Parathyroid adenoma (tissue), 2 donors: Measurements from ENCODE around the gene HPCAL1.
"Not testable (repeated sequence)": the region's sequence is repeated elsewhere in the genome, so short reads cannot be mapped to it uniquely, and the experiment has no call there.

Source experiments
- H2AFZ ChIP-seq: fragments of 300-600 bp; sonication (generic); one replicate; pipeline ENCODE4 v1.7.0; 2017; ENCODE audit warnings: antibody characterized with exemption, mild to moderate bottlenecking
- H3K27ac ChIP-seq: fragments of 300-600 bp; sonication (generic); one replicate; pipeline ENCODE4 v1.7.0; 2017
- H3K27me3 ChIP-seq: fragments of 300-600 bp; sonication (generic); one replicate; pipeline ENCODE4 v1.7.0; 2017; ENCODE audit warnings: low read length; ENCODE audit not compliant: control insufficient read depth, insufficient read depth
- H3K36me3 ChIP-seq: fragments of 300-600 bp; sonication (generic); one replicate; pipeline ENCODE4 v1.7.0; 2017; ENCODE audit warnings: low read length; ENCODE audit not compliant: control insufficient read depth, insufficient read depth
- H3K4me1 ChIP-seq: fragments of 300-600 bp; sonication (generic); one replicate; pipeline ENCODE4 v1.7.0; 2017; ENCODE audit warnings: control low read depth
- H3K4me2 ChIP-seq: fragments of 300-600 bp; sonication (generic); one replicate; pipeline ENCODE4 v1.7.0; 2017; ENCODE audit warnings: low read length
- H3K4me3 ChIP-seq: fragments of 300-600 bp; sonication (generic); one replicate; pipeline ENCODE4 v1.7.0; 2017; ENCODE audit warnings: low read depth, low read length
- H3K79me2 ChIP-seq: fragments of 300-600 bp; sonication (generic); one replicate; pipeline ENCODE4 v1.7.0; 2017; ENCODE audit warnings: control low read depth
- H3K9ac ChIP-seq: fragments of 300-600 bp; sonication (generic); one replicate; pipeline ENCODE4 v1.7.0; 2017; ENCODE audit warnings: mild to moderate bottlenecking
- H3K9me3 ChIP-seq: fragments of 300-600 bp; sonication (generic); one replicate; pipeline ENCODE4 v1.7.0; 2017; ENCODE audit warnings: low read length; ENCODE audit not compliant: control insufficient read depth
- CTCF ChIP-seq: fragments of 300-600 bp; sonication (generic); IDR thresholded peaks from one replicate; pipeline ENCODE4 v1.7.0; 2017; ENCODE audit warnings: antibody characterized with exemption, mild to moderate bottlenecking
- donor health status: primary hyperparathyroidism.

The HPCAL1 gene

DNA sequence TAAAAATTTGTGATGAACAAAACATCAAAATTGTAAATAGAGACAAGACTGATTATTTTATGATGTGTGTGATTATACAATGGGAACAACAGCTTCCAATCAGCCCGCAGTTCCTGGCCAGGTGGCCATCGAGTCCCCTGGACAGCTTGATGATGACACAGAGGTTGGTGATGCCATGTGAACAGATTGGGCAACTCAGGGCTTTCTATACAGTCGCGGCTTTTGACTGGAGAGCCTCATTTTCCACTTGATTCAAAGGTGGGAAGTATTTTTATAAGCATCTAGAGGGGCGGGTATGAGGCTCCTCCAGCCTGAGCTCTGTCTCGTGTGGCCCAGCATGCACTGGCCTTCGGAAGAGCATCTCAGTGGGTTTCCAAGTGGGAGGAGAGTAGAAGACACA is 14.9 kb upstream of the HPCAL1 start:
- Histone ChIP-seq H3K27me3 (no peaks in the 10 kb centered on the region), H3K9me3 (no peaks in the 10 kb centered on the region), H3K79me2 (no peaks in the 10 kb centered on the region), H3K27ac (no peak overlapping the region), H3K9ac (no peak overlapping the region), H3K36me3 (no peaks in the 10 kb centered on the region), H3K4me1 (no peaks in the 10 kb centered on the region), H3K4me3 (no peak overlapping the region), H2AFZ (no peak overlapping the region), H3K4me2 (no peak overlapping the region)
- TF ChIP-seq CTCF, result no peak

GRCh38 chr2:10288606-10289005 is 14.1 kb upstream of the HPCAL1 start:
- no peaks in the 10 kb centered on the region for H3K36me3 ChIP-seq
- H3K4me3 ChIP-seq, result no peak overlapping the region

DNA sequence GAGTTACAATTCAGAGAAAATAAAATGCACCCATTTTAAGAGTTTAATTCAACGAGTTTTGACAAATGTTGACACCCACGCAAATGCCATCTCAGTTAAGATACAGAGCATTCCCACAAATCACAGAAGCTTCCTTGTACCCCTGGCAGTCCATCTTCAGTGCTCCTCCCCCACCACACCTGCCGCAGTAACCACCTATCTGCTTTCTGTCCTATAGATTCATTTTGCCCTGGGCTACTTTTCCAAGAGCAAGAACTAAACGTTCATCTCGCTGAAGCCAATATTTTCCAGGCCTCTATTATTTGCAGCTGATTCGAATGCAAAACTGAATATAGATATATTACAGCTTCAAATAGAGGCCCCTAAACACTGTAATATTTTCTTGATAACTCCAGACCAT is 13.4 kb upstream of the HPCAL1 start:
- TF ChIP-seq CTCF, result no peak
- Histone ChIP-seq H2AFZ (no peak overlapping the region), H3K9me3 (no peaks in the 10 kb centered on the region), H3K36me3 (no peaks in the 10 kb centered on the region), H3K4me3 (no peak overlapping the region), H3K4me2 (no peak overlapping the region), H3K79me2 (no peaks in the 10 kb centered on the region), H3K27me3 (no peaks in the 10 kb centered on the region), H3K9ac (no peak overlapping the region), H3K27ac (no peak overlapping the region), H3K4me1 (no peaks in the 10 kb centered on the region)

More at GRCh38 chr2:10288606-10289005, 14.1 kb upstream of the HPCAL1 start:
- no peak overlapping the region for H3K9ac ChIP-seq
- no peaks in the 10 kb centered on the region for H3K27me3 ChIP-seq
- no peak for TF ChIP-seq CTCF
- no peaks in the 10 kb centered on the region for H3K4me1 ChIP-seq
- H3K4me2 ChIP-seq, result no peak overlapping the region
- no peaks in the 10 kb centered on the region for H3K9me3 ChIP-seq
- no peak overlapping the region for H3K27ac ChIP-seq
- no peak overlapping the region for H2AFZ ChIP-seq
- H3K79me2 ChIP-seq, result no peaks in the 10 kb centered on the region

- Histone ChIP-seq H3K4me2 (no peak overlapping the region), H3K4me3 (no peak overlapping the region), H3K9me3 (no peaks in the 10 kb centered on the region), H3K27me3 (no peaks in the 10 kb centered on the region), H3K9ac (no peak overlapping the region), H2AFZ (no peak overlapping the region), H3K27ac (no peak overlapping the region), H3K79me2 (no peaks in the 10 kb centered on the region), H3K4me1 (no peaks in the 10 kb centered on the region), H3K36me3 (no peaks in the 10 kb centered on the region)
- TF ChIP-seq CTCF, result no peak
Measured at GRCh38 chr2:10289891-10290290, 12.8 kb upstream of the HPCAL1 start.

- not testable (repeated sequence) for H3K27me3 ChIP-seq, H3K9ac ChIP-seq, H3K4me3 ChIP-seq, H3K4me2 ChIP-seq, H2AFZ ChIP-seq, H3K4me1 ChIP-seq, H3K36me3 ChIP-seq, H3K9me3 ChIP-seq, H3K79me2 ChIP-seq, H3K27ac ChIP-seq
Measured at GRCh38 chr2:10291376-10291775, 11.3 kb upstream of the HPCAL1 start.
